ENCODE data around the gene SQSTM1.
A peak's percentile ranks its signal among the peaks of the same experiment; 100 is the strongest.
"Not testable (repeated sequence)": the region's sequence is repeated elsewhere in the genome, so short reads cannot be mapped to it uniquely, and the experiment has no call there.

The SQSTM1 gene

DNA sequence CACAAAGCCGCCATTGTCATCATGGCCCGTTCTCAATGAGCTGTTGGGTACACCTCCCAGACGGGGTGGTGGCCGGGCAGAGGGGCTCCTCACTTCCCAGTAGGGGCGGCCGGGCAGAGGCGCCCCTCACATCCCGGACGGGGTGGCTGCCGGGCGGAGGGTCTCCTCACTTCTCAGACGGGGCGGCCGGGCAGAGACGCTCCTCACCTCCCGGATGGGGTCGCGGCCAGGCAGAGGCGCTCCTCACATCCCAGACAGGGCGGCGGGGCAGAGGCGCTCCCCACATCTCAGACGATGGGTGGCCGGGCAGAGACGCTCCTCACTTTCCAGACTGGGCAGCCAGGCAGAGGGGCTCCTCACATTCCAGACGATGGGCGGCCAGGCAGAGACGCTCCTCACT lies 14.2 kb downstream of the SQSTM1 start:
- not testable (repeated sequence) for H3K4me3 ChIP-seq (ENCODE audit: insufficient read depth, low read depth, low read length, poor library complexity, severe bottlenecking); H3K27me3 ChIP-seq (replicated peaks; ENCODE audit: control insufficient read depth, insufficient read depth, low read length, poor library complexity, severe bottlenecking); DNase-seq; H3K9me3 ChIP-seq (ENCODE audit: control insufficient read depth, low read length); H3K27ac ChIP-seq (ENCODE audit: insufficient read depth, low read length, poor library complexity, severe bottlenecking)
- Histone ChIP-seq H3K4me1 (ENCODE audit: control insufficient read depth, insufficient read depth, low read length, poor library complexity, severe bottlenecking) (peaks cover 14% of the 10 kb centered on the region), H3K36me3 (ENCODE audit: control insufficient read depth, insufficient read depth, low read length) (peaks cover 66% of the 10 kb centered on the region)

- Histone ChIP-seq H3K4me3 (ENCODE audit: insufficient read depth, low read depth, low read length, poor library complexity, severe bottlenecking) (no peak overlapping the region), H3K27me3 (replicated peaks; ENCODE audit: control insufficient read depth, insufficient read depth, low read length, poor library complexity, severe bottlenecking) (no peaks in the 10 kb centered on the region), H3K27ac (ENCODE audit: insufficient read depth, low read length, poor library complexity, severe bottlenecking) (peak overlapping the region; percentile 67), H3K4me1 (ENCODE audit: control insufficient read depth, insufficient read depth, low read length, poor library complexity, severe bottlenecking) (peaks cover 14% of the 10 kb centered on the region), H3K36me3 (ENCODE audit: control insufficient read depth, insufficient read depth, low read length) (peaks cover 65% of the 10 kb centered on the region), H3K9me3 (ENCODE audit: control insufficient read depth, low read length) (no peaks in the 10 kb centered on the region)
- DNase-seq: peak; percentile 43 to 51 (median 44)
These were observed 15.7 kb downstream of the SQSTM1 start for GRCh38 chr5:179836225-179837019.

DNA sequence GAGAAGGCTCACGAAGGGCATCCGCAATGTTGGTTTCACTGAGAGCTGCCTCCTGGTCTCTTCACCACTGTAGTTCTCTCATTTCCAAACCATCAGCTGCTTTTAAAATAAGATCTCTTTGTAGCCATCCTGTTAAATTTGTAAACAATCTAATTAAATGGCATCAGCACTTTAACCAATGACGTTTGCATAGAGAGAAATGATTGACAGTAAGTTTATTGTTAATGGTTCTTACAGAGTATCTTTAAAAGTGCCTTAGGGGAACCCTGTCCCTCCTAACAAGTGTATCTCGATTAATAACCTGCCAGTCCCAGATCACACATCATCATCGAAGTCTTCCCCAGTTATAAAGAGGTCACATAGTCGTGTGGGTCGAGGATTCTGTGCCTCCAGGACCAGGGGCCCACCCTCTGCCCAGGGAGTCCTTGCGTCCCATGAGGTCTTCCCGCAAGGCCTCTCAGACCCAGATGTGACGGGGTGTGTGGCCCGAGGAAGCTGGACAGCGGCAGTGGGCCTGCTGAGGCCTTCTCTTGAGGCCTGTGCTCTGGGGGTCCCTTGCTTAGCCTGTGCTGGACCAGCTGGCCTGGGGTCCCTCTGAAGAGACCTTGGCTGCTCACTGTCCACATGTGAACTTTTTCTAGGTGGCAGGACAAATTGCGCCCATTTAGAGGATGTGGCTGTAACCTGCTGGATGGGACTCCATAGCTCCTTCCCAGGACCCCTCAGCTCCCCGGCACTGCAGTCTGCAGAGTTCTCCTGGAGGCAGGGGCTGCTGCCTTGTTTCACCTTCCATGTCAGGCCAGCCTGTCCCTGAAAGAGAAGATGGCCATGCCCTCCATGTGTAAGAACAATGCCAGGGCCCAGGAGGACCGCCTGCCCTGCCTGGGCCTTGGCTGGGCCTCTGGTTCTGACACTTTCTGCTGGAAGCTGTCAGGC lies 16.6 kb downstream of the SQSTM1 start:
- H3K27ac ChIP-seq (ENCODE audit: insufficient read depth, low read length, poor library complexity, severe bottlenecking): peak overlapping the region; percentile 67
- peaks cover 64% of the 10 kb centered on the region for H3K36me3 ChIP-seq (ENCODE audit: control insufficient read depth, insufficient read depth, low read length)
- H3K9me3 ChIP-seq (ENCODE audit: control insufficient read depth, low read length): no peaks in the 10 kb centered on the region
- peaks cover 14% of the 10 kb centered on the region for H3K4me1 ChIP-seq (ENCODE audit: control insufficient read depth, insufficient read depth, low read length, poor library complexity, severe bottlenecking)
- no peak for DNase-seq
- H3K4me3 ChIP-seq (ENCODE audit: insufficient read depth, low read depth, low read length, poor library complexity, severe bottlenecking): no peak overlapping the region
- H3K27me3 ChIP-seq (replicated peaks; ENCODE audit: control insufficient read depth, insufficient read depth, low read length, poor library complexity, severe bottlenecking): no peaks in the 10 kb centered on the region

DNA sequence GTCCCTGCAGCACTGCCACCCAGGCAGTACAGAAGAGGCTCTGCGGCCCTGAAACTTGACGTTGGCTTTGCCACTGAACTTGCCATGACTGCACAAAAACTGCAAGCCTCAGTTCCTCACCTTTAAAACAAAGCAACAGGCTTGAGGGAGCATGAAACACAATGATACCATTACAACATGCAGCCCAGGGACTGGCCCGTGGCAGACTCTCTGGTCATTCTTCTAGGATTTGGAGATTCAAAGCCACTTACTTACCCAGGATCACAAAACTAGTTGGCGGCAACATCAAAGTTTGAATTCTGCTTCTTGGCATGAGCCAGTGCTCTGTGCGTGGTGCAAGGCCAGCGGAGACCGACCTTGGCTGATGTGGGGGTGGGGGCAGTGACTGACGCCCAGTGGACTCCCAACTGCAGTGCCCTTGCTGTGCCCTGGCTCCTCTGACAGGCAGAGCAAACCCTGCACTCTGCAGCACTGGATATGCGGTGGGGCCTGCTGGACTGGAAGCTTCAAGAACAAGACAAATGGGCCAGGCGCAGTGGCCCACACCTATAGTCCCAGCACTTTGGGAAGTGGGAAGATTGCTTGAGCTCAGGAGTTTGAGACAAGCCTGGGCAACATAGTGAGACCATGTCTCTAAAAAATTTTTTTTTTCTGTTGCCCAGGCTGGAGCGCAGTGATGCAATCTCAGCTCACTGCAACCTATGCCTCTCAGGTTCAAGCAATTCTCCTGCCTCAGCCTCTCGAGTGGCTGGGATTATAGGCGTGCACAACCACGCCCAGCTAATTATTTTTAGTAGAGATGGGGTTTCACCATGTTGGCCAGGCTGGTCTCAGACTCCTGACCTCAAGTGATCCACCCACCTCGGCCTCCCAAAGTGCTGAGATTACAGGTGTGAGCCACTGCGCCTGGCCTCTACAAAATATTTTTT lies 18.9 kb downstream of the SQSTM1 start:
- no peaks in the 10 kb centered on the region for H3K27me3 ChIP-seq (replicated peaks; ENCODE audit: control insufficient read depth, insufficient read depth, low read length, poor library complexity, severe bottlenecking)
- H3K4me3 ChIP-seq (ENCODE audit: insufficient read depth, low read depth, low read length, poor library complexity, severe bottlenecking): no peak overlapping the region
- peaks cover 47% of the 10 kb centered on the region for H3K36me3 ChIP-seq (ENCODE audit: control insufficient read depth, insufficient read depth, low read length)
- H3K4me1 ChIP-seq (ENCODE audit: control insufficient read depth, insufficient read depth, low read length, poor library complexity, severe bottlenecking): peaks cover 14% of the 10 kb centered on the region
- no peak for DNase-seq
- no peaks in the 10 kb centered on the region for H3K9me3 ChIP-seq (ENCODE audit: control insufficient read depth, low read length)
- no peak overlapping the region for H3K27ac ChIP-seq (ENCODE audit: insufficient read depth, low read length, poor library complexity, severe bottlenecking)

DNA sequence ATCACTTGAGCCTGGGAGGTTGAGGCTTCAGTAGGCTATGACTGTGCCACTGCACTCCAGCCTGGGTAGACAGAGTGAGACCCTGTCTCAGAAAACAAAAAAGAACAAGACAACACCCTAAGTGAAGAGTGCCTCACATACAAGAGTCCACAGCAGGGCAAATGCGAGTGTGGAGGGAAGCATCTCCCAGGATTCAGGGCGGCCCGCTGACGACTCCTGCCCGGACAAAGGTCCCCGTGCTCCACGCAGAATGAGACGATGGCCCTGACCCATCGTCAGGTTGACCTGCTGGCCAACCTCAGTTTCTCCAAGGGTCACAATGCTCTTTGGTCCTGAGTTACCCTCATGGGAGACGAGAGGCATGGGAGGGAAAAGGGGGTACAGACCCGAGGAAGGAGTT lies 19.6 kb downstream of the SQSTM1 start:
- Histone ChIP-seq H3K27ac (ENCODE audit: insufficient read depth, low read length, poor library complexity, severe bottlenecking) (no peak overlapping the region), H3K27me3 (replicated peaks; ENCODE audit: control insufficient read depth, insufficient read depth, low read length, poor library complexity, severe bottlenecking) (no peaks in the 10 kb centered on the region), H3K4me1 (ENCODE audit: control insufficient read depth, insufficient read depth, low read length, poor library complexity, severe bottlenecking) (peaks cover 14% of the 10 kb centered on the region), H3K9me3 (ENCODE audit: control insufficient read depth, low read length) (no peaks in the 10 kb centered on the region), H3K36me3 (ENCODE audit: control insufficient read depth, insufficient read depth, low read length) (peaks cover 47% of the 10 kb centered on the region), H3K4me3 (ENCODE audit: insufficient read depth, low read depth, low read length, poor library complexity, severe bottlenecking) (no peak overlapping the region)
- DNase-seq: no peak

- DNase-seq: no peak
- peaks cover 46% of the 10 kb centered on the region for H3K36me3 ChIP-seq (ENCODE audit: control insufficient read depth, insufficient read depth, low read length)
These were observed 20.1 kb downstream of the SQSTM1 start for GRCh38 chr5:179840766-179841165.

GRCh38 chr5:179841621-179842020 lies 20.9 kb downstream of the SQSTM1 start:
- H3K9me3 ChIP-seq (ENCODE audit: control insufficient read depth, low read length): no peaks in the 10 kb centered on the region
- H3K36me3 ChIP-seq (ENCODE audit: control insufficient read depth, insufficient read depth, low read length): peaks cover 43% of the 10 kb centered on the region
- H3K27ac ChIP-seq (ENCODE audit: insufficient read depth, low read length, poor library complexity, severe bottlenecking): no peak overlapping the region
- peaks cover 8% of the 10 kb centered on the region for H3K4me1 ChIP-seq (ENCODE audit: control insufficient read depth, insufficient read depth, low read length, poor library complexity, severe bottlenecking)
- DNase-seq: no peak
- H3K27me3 ChIP-seq (replicated peaks; ENCODE audit: control insufficient read depth, insufficient read depth, low read length, poor library complexity, severe bottlenecking): no peaks in the 10 kb centered on the region
- no peak overlapping the region for H3K4me3 ChIP-seq (ENCODE audit: insufficient read depth, low read depth, low read length, poor library complexity, severe bottlenecking)

More at GRCh38 chr5:179840766-179841165, 20.1 kb downstream of the SQSTM1 start:
- Histone ChIP-seq H3K9me3 (ENCODE audit: control insufficient read depth, low read length) (no peaks in the 10 kb centered on the region), H3K27ac (ENCODE audit: insufficient read depth, low read length, poor library complexity, severe bottlenecking) (no peak overlapping the region), H3K27me3 (replicated peaks; ENCODE audit: control insufficient read depth, insufficient read depth, low read length, poor library complexity, severe bottlenecking) (no peaks in the 10 kb centered on the region), H3K4me3 (ENCODE audit: insufficient read depth, low read depth, low read length, poor library complexity, severe bottlenecking) (no peak overlapping the region), H3K4me1 (ENCODE audit: control insufficient read depth, insufficient read depth, low read length, poor library complexity, severe bottlenecking) (peaks cover 14% of the 10 kb centered on the region)

- Histone ChIP-seq H3K4me1 (ENCODE audit: control insufficient read depth, insufficient read depth, low read length, poor library complexity, severe bottlenecking) (no peaks in the 10 kb centered on the region), H3K27me3 (replicated peaks; ENCODE audit: control insufficient read depth, insufficient read depth, low read length, poor library complexity, severe bottlenecking) (no peaks in the 10 kb centered on the region), H3K27ac (ENCODE audit: insufficient read depth, low read length, poor library complexity, severe bottlenecking) (no peak overlapping the region), H3K4me3 (ENCODE audit: insufficient read depth, low read depth, low read length, poor library complexity, severe bottlenecking) (no peak overlapping the region), H3K36me3 (ENCODE audit: control insufficient read depth, insufficient read depth, low read length) (peaks cover 40% of the 10 kb centered on the region), H3K9me3 (ENCODE audit: control insufficient read depth, low read length) (no peaks in the 10 kb centered on the region)
- no peak for DNase-seq
These were observed 32.4 kb downstream of the SQSTM1 start for GRCh38 chr5:179852993-179853547.

- Histone ChIP-seq H3K4me1 (ENCODE audit: control insufficient read depth, insufficient read depth, low read length, poor library complexity, severe bottlenecking) (no peaks in the 10 kb centered on the region), H3K9me3 (ENCODE audit: control insufficient read depth, low read length) (no peaks in the 10 kb centered on the region), H3K36me3 (ENCODE audit: control insufficient read depth, insufficient read depth, low read length) (peaks cover 32% of the 10 kb centered on the region), H3K4me3 (ENCODE audit: insufficient read depth, low read depth, low read length, poor library complexity, severe bottlenecking) (no peak overlapping the region), H3K27ac (ENCODE audit: insufficient read depth, low read length, poor library complexity, severe bottlenecking) (no peak overlapping the region), H3K27me3 (replicated peaks; ENCODE audit: control insufficient read depth, insufficient read depth, low read length, poor library complexity, severe bottlenecking) (no peaks in the 10 kb centered on the region)
- DNase-seq: no peak
These were observed 33.7 kb downstream of the SQSTM1 start for GRCh38 chr5:179854356-179854755.
